ENCODE results near the gene CEP135. TPM values are rescaled to one million over a fixed set of nuclear protein-coding genes. Genes with fewer than 3 reads are reported as not detected.

Gene CEP135
- total RNA-seq, 1 experiment from 2014 or later: 8.0 TPM

- Mint-ChIP-seq H3K27ac (ENCODE audit: unreplicated experiment) (no peak overlapping the region), H3K27me3 (ENCODE audit: unreplicated experiment) (no peaks in the 10 kb centered on the region), H3K4me1 (ENCODE audit: low read depth, unreplicated experiment) (no peaks in the 10 kb centered on the region), H3K4me3 (ENCODE audit: low read depth, unreplicated experiment) (no peak overlapping the region), H3K36me3 (ENCODE audit: insufficient read depth, unreplicated experiment) (no peaks in the 10 kb centered on the region), H3K9me3 (ENCODE audit: low read depth, unreplicated experiment) (no peaks in the 10 kb centered on the region)
- no TSS peak for BruUV-seq (replicated peaks)
- intact Hi-C loops (cut with micrococcal nuclease; ENCODE audit: unreplicated experiment): no loop called here
- TF ChIP-seq CTCF (IDR thresholded peaks at IDR 0.05; ENCODE audit: unreplicated experiment): no peak
- no peak for DNase-seq
- CTCF ChIA-PET: no interaction called here
Measured at GRCh38 chr4:55926610-55927009, 22.1 kb upstream of the CEP135 start.

GRCh38 chr4:55927803-55928437 is 20.8 kb upstream of the CEP135 start:
- Mint-ChIP-seq H3K4me1 (ENCODE audit: low read depth, unreplicated experiment) (no peaks in the 10 kb centered on the region), H3K4me3 (ENCODE audit: low read depth, unreplicated experiment) (no peak overlapping the region), H3K27me3 (ENCODE audit: unreplicated experiment) (no peaks in the 10 kb centered on the region), H3K9me3 (ENCODE audit: low read depth, unreplicated experiment) (no peaks in the 10 kb centered on the region), H3K27ac (ENCODE audit: unreplicated experiment) (no peak overlapping the region), H3K36me3 (ENCODE audit: insufficient read depth, unreplicated experiment) (no peaks in the 10 kb centered on the region)
- BruUV-seq (replicated peaks): no TSS peak
- CTCF ChIA-PET: no interaction called here
- no peak for TF ChIP-seq CTCF (IDR thresholded peaks at IDR 0.05; ENCODE audit: unreplicated experiment)
- intact Hi-C loops (cut with micrococcal nuclease; ENCODE audit: unreplicated experiment): no loop called here
- DNase-seq: no peak

- Mint-ChIP-seq H3K4me1 (ENCODE audit: low read depth, unreplicated experiment) (no peaks in the 10 kb centered on the region), H3K9me3 (ENCODE audit: low read depth, unreplicated experiment) (no peaks in the 10 kb centered on the region), H3K27ac (ENCODE audit: unreplicated experiment) (no peak overlapping the region), H3K4me3 (ENCODE audit: low read depth, unreplicated experiment) (no peak overlapping the region), H3K36me3 (ENCODE audit: insufficient read depth, unreplicated experiment) (no peaks in the 10 kb centered on the region), H3K27me3 (ENCODE audit: unreplicated experiment) (no peaks in the 10 kb centered on the region)
- no TSS peak for BruUV-seq (replicated peaks)
- CTCF ChIA-PET: no interaction called here
- intact Hi-C loops (cut with micrococcal nuclease; ENCODE audit: unreplicated experiment): no loop called here
- DNase-seq: no peak
- TF ChIP-seq CTCF (IDR thresholded peaks at IDR 0.05; ENCODE audit: unreplicated experiment): no peak
Measured at GRCh38 chr4:55928846-55929245, 19.9 kb upstream of the CEP135 start.

GRCh38 chr4:55931043-55931442 is 17.7 kb upstream of the CEP135 start:
- CTCF ChIA-PET: no interaction called here
- no peak overlapping the region for H3K4me3 Mint-ChIP-seq (ENCODE audit: low read depth, unreplicated experiment)
- no TSS peak for BruUV-seq (replicated peaks)
- H3K36me3 Mint-ChIP-seq (ENCODE audit: insufficient read depth, unreplicated experiment): no peaks in the 10 kb centered on the region
- no peaks in the 10 kb centered on the region for H3K4me1 Mint-ChIP-seq (ENCODE audit: low read depth, unreplicated experiment)
- H3K9me3 Mint-ChIP-seq (ENCODE audit: low read depth, unreplicated experiment): no peaks in the 10 kb centered on the region
- DNase-seq: no peak
- no peak overlapping the region for H3K27ac Mint-ChIP-seq (ENCODE audit: unreplicated experiment)
- TF ChIP-seq CTCF (IDR thresholded peaks at IDR 0.05; ENCODE audit: unreplicated experiment): no peak
- H3K27me3 Mint-ChIP-seq (ENCODE audit: unreplicated experiment): no peaks in the 10 kb centered on the region
- intact Hi-C loops (cut with micrococcal nuclease; ENCODE audit: unreplicated experiment): no loop called here
